Measurements from ENCODE around the gene KLC3.

Gene KLC3

DNA sequence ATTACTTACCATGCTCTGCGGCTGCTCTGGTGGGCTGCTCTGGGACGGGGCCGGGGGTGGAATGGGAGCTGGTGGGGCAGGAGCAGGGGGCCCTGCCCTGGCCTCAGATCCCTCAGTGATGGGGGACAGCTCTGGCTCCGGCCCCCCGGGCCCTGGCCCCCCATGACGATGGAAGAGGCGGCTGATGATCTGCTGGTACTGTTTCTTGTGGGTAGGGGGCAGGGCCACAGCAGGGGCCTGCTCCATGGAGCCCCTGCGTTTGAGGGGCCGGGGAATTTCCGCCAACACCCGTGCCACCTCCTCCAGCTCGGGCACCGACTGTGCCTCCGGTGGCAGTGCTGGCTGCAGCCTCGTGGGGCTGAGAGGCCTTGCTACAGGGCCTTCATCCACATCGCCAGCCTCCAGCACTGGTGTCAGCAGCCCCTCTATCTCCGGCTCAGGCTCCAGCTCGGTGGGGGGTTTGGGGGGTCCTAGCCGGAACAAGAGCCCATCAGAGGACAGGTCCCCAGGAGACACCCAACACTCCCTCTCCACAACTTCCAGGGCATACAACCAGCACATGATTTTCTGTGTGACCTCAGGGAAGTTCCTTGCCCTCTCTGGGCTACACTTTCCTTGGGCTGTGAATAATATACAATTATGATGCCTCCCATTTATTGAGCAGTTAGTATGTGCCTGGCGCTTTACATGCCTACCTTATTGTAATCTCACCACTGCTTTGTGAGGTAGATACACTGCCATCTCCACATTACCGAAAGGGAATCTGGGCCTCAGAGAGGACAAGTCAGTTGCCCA lies 51.5 kb downstream of the KLC3 start:
- no peak; the same call in 2 of the 3 replicates for ATAC-seq
- TF ChIP-seq, protein P1, sequence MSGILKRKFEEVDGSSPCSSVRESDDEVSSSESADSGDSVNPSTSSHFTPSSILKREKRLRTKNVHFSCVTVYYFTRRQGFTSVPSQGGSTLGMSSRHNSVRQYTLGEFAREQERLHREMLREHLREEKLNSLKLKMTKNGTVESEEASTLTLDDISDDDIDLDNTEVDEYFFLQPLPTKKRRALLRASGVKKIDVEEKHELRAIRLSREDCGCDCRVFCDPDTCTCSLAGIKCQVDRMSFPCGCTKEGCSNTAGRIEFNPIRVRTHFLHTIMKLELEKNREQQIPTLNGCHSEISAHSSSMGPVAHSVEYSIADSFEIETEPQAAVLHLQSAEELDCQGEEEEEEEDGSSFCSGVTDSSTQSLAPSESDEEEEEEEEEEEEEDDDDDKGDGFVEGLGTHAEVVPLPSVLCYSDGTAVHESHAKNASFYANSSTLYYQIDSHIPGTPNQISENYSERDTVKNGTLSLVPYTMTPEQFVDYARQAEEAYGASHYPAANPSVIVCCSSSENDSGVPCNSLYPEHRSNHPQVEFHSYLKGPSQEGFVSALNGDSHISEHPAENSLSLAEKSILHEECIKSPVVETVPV (CRISPR knock-in tag; IDR thresholded peaks at IDR 0.05): no peak
- TF ChIP-seq, protein P2, sequence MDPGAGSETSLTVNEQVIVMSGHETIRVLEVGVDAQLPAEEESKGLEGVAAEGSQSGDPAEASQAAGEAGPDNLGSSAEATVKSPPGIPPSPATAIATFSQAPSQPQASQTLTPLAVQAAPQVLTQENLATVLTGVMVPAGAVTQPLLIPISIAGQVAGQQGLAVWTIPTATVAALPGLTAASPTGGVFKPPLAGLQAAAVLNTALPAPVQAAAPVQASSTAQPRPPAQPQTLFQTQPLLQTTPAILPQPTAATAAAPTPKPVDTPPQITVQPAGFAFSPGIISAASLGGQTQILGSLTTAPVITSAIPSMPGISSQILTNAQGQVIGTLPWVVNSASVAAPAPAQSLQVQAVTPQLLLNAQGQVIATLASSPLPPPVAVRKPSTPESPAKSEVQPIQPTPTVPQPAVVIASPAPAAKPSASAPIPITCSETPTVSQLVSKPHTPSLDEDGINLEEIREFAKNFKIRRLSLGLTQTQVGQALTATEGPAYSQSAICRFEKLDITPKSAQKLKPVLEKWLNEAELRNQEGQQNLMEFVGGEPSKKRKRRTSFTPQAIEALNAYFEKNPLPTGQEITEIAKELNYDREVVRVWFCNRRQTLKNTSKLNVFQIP (CRISPR knock-in tag; IDR thresholded peaks at IDR 0.05; ENCODE audit: borderline replicate concordance, low read depth): no peak
- TF ChIP-seq RARB (CRISPR knock-in tag; IDR thresholded peaks at IDR 0.05) (no peak), OSR1 (CRISPR knock-in tag; IDR thresholded peaks at IDR 0.05) (no peak), ZNF70 (CRISPR knock-in tag; IDR thresholded peaks at IDR 0.05) (no peak), ESRRG (CRISPR knock-in tag; IDR thresholded peaks at IDR 0.05) (no peak), GLIS3 (CRISPR knock-in tag; IDR thresholded peaks at IDR 0.05) (no peak), TOX (CRISPR knock-in tag; IDR thresholded peaks at IDR 0.05; ENCODE audit: borderline replicate concordance) (no peak), CSDC2 (CRISPR knock-in tag; IDR thresholded peaks at IDR 0.05) (no peak), PATZ1 (CRISPR knock-in tag; IDR thresholded peaks at IDR 0.05; ENCODE audit: borderline replicate concordance) (no peak), ZFP30 (CRISPR knock-in tag; IDR thresholded peaks at IDR 0.05) (no peak), ZFP3 (CRISPR knock-in tag; IDR thresholded peaks at IDR 0.05) (no peak), ISL1 (CRISPR knock-in tag; IDR thresholded peaks at IDR 0.05) (no peak), ZNF8 (CRISPR knock-in tag; IDR thresholded peaks at IDR 0.05) (no peak), TCF4 (CRISPR knock-in tag; IDR thresholded peaks at IDR 0.05; ENCODE audit: borderline replicate concordance) (no peak), BACH2 (CRISPR knock-in tag; IDR thresholded peaks at IDR 0.05; ENCODE audit: borderline replicate concordance) (no peak), ZC3H10 (CRISPR knock-in tag; IDR thresholded peaks at IDR 0.05) (no peak), CREB5 (CRISPR knock-in tag; IDR thresholded peaks at IDR 0.05; ENCODE audit: low read depth) (no peak), ARNTL (CRISPR knock-in tag; IDR thresholded peaks at IDR 0.05; ENCODE audit: borderline replicate concordance, low read depth) (no peak), TSHZ2 (CRISPR knock-in tag; IDR thresholded peaks at IDR 0.05) (no peak)

DNA sequence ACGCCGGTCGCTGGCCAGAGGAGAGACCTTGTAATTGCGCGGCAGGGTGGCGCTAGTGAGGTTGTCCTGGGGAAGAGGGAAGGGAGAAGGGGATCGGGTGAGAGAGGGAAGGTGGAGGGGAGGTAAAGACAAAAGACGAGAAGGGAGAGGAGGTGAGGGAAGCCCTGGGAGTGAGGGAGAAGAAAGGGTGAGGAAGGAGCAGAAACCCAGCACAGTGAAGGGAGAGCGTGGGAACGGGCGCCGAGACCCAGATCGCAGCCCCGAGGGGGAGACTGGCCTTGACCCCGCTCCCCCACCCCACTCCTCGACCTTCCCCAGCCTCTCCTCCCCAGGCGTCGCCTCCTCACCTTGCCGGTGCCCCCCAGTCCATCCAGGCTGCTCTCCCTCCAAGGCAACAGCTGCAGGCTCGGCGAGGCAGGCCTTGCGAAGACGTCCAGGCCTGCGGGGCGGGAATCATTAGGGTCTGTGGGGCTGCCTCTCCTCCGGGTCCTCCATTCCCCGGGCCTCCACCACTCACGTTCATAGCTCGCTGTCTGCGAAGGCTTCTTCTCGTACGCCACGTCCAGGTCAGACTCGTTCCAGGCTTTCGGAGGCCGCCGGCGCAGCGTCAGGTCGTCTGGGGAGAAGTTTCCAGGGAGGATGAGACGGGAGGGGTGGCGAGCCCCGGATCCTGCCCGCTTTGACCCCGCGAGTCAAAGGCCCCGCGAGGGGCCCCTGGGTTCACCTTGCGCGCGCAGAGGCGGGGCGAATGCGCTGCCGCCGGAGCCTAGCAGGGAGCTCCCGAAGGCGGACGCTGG lies 55.5 kb downstream of the KLC3 start:
- ATAC-seq: no peak
- no peak for TF ChIP-seq ZNF8 (CRISPR knock-in tag; IDR thresholded peaks at IDR 0.05)
- TF ChIP-seq, protein P2 (CRISPR knock-in tag; IDR thresholded peaks at IDR 0.05; ENCODE audit: borderline replicate concordance, low read depth): no peak
- TF ChIP-seq, protein P1 (CRISPR knock-in tag; IDR thresholded peaks at IDR 0.05): no peak
- no peak for TF ChIP-seq PPARA (CRISPR knock-in tag; IDR thresholded peaks at IDR 0.05; ENCODE audit: borderline replicate concordance)

Measured in SK-N-SH treated with all-trans-retinoic acid at 6 μM for 48 hours (cell line).